Retina (tissue), 1 donor: Measurements from ENCODE around the gene COL4A2.

ENCODE experiments used
- DNase-seq: peaks from one replicate; pipeline ENCODE4 v3.0.0-alpha.2; 2016

The COL4A2 gene

GRCh38 chr13:110423689-110424302 is 116.7 kb downstream of the COL4A2 start:
- no peak for DNase-seq

- DNase-seq: no peak
These were observed 117.7 kb downstream of the COL4A2 start for GRCh38 chr13:110424569-110425443.

- no peak for DNase-seq
These were observed 118.3 kb downstream of the COL4A2 start for GRCh38 chr13:110425444-110425780.

GRCh38 chr13:110426735-110427134 is 119.7 kb downstream of the COL4A2 start:
- DNase-seq: no peak

GRCh38 chr13:110428313-110428712 is 121.2 kb downstream of the COL4A2 start:
- no peak for DNase-seq

- DNase-seq: no peak
These were observed 123.6 kb downstream of the COL4A2 start for GRCh38 chr13:110430391-110431336.

GRCh38 chr13:110431425-110432294 is 124.6 kb downstream of the COL4A2 start:
- DNase-seq: no peak

GRCh38 chr13:110432522-110432921 is 125.4 kb downstream of the COL4A2 start:
- DNase-seq: no peak

- no peak for DNase-seq
These were observed 125.9 kb downstream of the COL4A2 start for GRCh38 chr13:110433014-110433413.

- no peak for DNase-seq
These were observed 127.5 kb downstream of the COL4A2 start for GRCh38 chr13:110434629-110435028.

GRCh38 chr13:110435331-110435730 is 128.2 kb downstream of the COL4A2 start:
- DNase-seq: no peak

- DNase-seq: no peak
These were observed 129.2 kb downstream of the COL4A2 start for GRCh38 chr13:110436276-110436675.

- no peak for DNase-seq
These were observed 129.8 kb downstream of the COL4A2 start for GRCh38 chr13:110436786-110437370.

- no peak for DNase-seq
These were observed 131.1 kb downstream of the COL4A2 start for GRCh38 chr13:110438211-110438610.

- no peak for DNase-seq
These were observed 131.7 kb downstream of the COL4A2 start for GRCh38 chr13:110438776-110439175.

GRCh38 chr13:110440946-110441731 is 134.1 kb downstream of the COL4A2 start:
- DNase-seq: no peak

GRCh38 chr13:110442930-110443621 is 136.0 kb downstream of the COL4A2 start:
- no peak for DNase-seq

GRCh38 chr13:110443622-110444225 is 136.6 kb downstream of the COL4A2 start:
- no peak for DNase-seq

- no peak for DNase-seq
These were observed 137.2 kb downstream of the COL4A2 start for GRCh38 chr13:110444226-110444653.

GRCh38 chr13:110445183-110445582 is 138.1 kb downstream of the COL4A2 start:
- DNase-seq: no peak
